Measurements from ENCODE around the gene E2F8.

DNA sequence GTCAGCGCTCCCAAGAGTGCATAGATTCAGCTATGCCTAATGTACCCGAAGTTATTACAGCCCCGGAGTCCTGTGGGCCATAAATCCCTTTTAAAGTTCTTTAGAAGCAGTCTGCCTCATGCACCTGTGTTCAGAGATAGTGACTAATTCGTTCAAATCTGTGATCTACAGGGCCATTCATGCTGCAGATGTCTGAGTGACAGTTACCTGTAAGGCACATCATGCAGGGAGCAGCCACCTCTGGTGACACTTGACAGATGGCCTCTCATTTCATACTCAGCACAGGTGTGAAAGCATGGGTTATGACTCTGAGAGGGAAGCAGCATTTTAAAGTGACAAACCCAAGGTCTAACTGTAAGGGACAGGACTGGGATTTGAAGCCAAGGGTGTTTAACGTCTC lies 2.4 kb upstream of the E2F8 start:
- TF ChIP-seq, protein P1, sequence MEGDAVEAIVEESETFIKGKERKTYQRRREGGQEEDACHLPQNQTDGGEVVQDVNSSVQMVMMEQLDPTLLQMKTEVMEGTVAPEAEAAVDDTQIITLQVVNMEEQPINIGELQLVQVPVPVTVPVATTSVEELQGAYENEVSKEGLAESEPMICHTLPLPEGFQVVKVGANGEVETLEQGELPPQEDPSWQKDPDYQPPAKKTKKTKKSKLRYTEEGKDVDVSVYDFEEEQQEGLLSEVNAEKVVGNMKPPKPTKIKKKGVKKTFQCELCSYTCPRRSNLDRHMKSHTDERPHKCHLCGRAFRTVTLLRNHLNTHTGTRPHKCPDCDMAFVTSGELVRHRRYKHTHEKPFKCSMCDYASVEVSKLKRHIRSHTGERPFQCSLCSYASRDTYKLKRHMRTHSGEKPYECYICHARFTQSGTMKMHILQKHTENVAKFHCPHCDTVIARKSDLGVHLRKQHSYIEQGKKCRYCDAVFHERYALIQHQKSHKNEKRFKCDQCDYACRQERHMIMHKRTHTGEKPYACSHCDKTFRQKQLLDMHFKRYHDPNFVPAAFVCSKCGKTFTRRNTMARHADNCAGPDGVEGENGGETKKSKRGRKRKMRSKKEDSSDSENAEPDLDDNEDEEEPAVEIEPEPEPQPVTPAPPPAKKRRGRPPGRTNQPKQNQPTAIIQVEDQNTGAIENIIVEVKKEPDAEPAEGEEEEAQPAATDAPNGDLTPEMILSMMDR (IDR thresholded peaks at IDR 0.05; ENCODE audit: low read depth, low read length, poor library complexity, severe bottlenecking) = no peak
- TF ChIP-seq EZH2phosphoT487 (IDR thresholded peaks at IDR 0.05; ENCODE audit: borderline replicate concordance, low read length) = no peak
